Measurements from ENCODE around the gene HEBP1.

- TF ChIP-seq CTCF (optimal IDR thresholded peaks at IDR 0.05 in 1 of 3, IDR thresholded peaks at IDR 0.05 in 1 of 3, conservative IDR thresholded peaks at IDR 0.05 in 1 of 3; ENCODE audit: extremely low read depth in 1 of 3, insufficient read depth in 2 of 3, low read length in 3 of 3), result no peak
- no peak for TF ChIP-seq EZH2 (IDR thresholded peaks at IDR 0.05; ENCODE audit: low read length)
Measured at GRCh38 chr12:12987421-12987820, 12.6 kb downstream of the HEBP1 start.
